Measurements from ENCODE around the gene ADCY4. TPM values are rescaled to one million over a fixed set of nuclear protein-coding genes. Genes with fewer than 3 reads are reported as not detected.

The ADCY4 gene
- total and polyA plus RNA-seq, 2 of the 13 experiments (the other 11 are each of a cell fraction or from before 2014, with no cell fraction given) = 0.03 TPM; not detected in 1

GRCh38 chr14:24296341-24297157 lies 38.3 kb downstream of the ADCY4 start (continued):
- TF ChIP-seq, protein P1, sequence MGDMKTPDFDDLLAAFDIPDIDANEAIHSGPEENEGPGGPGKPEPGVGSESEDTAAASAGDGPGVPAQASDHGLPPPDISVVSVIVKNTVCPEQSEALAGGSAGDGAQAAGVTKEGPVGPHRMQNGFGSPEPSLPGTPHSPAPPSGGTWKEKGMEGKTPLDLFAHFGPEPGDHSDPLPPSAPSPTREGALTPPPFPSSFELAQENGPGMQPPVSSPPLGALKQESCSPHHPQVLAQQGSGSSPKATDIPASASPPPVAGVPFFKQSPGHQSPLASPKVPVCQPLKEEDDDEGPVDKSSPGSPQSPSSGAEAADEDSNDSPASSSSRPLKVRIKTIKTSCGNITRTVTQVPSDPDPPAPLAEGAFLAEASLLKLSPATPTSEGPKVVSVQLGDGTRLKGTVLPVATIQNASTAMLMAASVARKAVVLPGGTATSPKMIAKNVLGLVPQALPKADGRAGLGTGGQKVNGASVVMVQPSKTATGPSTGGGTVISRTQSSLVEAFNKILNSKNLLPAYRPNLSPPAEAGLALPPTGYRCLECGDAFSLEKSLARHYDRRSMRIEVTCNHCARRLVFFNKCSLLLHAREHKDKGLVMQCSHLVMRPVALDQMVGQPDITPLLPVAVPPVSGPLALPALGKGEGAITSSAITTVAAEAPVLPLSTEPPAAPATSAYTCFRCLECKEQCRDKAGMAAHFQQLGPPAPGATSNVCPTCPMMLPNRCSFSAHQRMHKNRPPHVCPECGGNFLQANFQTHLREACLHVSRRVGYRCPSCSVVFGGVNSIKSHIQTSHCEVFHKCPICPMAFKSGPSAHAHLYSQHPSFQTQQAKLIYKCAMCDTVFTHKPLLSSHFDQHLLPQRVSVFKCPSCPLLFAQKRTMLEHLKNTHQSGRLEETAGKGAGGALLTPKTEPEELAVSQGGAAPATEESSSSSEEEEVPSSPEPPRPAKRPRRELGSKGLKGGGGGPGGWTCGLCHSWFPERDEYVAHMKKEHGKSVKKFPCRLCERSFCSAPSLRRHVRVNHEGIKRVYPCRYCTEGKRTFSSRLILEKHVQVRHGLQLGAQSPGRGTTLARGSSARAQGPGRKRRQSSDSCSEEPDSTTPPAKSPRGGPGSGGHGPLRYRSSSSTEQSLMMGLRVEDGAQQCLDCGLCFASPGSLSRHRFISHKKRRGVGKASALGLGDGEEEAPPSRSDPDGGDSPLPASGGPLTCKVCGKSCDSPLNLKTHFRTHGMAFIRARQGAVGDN (CRISPR knock-in tag; IDR thresholded peaks at IDR 0.05) = peak; percentile 60
- TF ChIP-seq JUNB (CRISPR knock-in tag; IDR thresholded peaks at IDR 0.05; ENCODE audit: borderline replicate concordance) (no peak; the same call in 1 of the 2 replicates), ZBTB21 (CRISPR knock-in tag; IDR thresholded peaks at IDR 0.05) (peak; percentile 37; the same call in 1 of the 2 replicates), YY1 (IDR thresholded peaks at IDR 0.05; ENCODE audit: insufficient read depth, insufficient replicate concordance, low read depth, low read length) (peak; percentile 55), ZNF652 (CRISPR knock-in tag; IDR thresholded peaks at IDR 0.05; ENCODE audit: borderline replicate concordance, low read depth) (no peak; the same call in 1 of the 2 replicates), SRY (CRISPR knock-in tag; IDR thresholded peaks at IDR 0.05) (no peak), ZNF543 (CRISPR knock-in tag; IDR thresholded peaks at IDR 0.05) (no peak; the same call in 1 of the 2 replicates), ZNF280D (CRISPR knock-in tag; IDR thresholded peaks at IDR 0.05) (no peak), CTCF (CRISPR knock-in tag; IDR thresholded peaks at IDR 0.05) (peak; percentile 99), GMEB2 (CRISPR knock-in tag; IDR thresholded peaks at IDR 0.05; ENCODE audit: low read depth) (no peak), HDAC2 (CRISPR knock-in tag; IDR thresholded peaks at IDR 0.05) (peak; percentile 56; the same call in 1 of the 2 replicates), NFATC3 (CRISPR knock-in tag; IDR thresholded peaks at IDR 0.05) (0 out of 2 replicates have a peak, but pooled peaks have one; percentile 38)
- TF ChIP-seq, protein P2, sequence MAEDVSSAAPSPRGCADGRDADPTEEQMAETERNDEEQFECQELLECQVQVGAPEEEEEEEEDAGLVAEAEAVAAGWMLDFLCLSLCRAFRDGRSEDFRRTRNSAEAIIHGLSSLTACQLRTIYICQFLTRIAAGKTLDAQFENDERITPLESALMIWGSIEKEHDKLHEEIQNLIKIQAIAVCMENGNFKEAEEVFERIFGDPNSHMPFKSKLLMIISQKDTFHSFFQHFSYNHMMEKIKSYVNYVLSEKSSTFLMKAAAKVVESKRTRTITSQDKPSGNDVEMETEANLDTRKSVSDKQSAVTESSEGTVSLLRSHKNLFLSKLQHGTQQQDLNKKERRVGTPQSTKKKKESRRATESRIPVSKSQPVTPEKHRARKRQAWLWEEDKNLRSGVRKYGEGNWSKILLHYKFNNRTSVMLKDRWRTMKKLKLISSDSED (CRISPR knock-in tag; IDR thresholded peaks at IDR 0.05) = no peak
- TF ChIP-seq, protein P3, sequence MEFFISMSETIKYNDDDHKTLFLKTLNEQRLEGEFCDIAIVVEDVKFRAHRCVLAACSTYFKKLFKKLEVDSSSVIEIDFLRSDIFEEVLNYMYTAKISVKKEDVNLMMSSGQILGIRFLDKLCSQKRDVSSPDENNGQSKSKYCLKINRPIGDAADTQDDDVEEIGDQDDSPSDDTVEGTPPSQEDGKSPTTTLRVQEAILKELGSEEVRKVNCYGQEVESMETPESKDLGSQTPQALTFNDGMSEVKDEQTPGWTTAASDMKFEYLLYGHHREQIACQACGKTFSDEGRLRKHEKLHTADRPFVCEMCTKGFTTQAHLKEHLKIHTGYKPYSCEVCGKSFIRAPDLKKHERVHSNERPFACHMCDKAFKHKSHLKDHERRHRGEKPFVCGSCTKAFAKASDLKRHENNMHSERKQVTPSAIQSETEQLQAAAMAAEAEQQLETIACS (CRISPR knock-in tag; IDR thresholded peaks at IDR 0.05) = no peak

Data from HepG2 (cell line).